ENCODE results near the gene FBXL15.
A peak's percentile ranks its signal among the peaks of the same experiment; 100 is the strongest.

GRCh38 chr10:102399217-102400021 is 21.2 kb upstream of the FBXL15 start:
- TF ChIP-seq CTCF (conservative IDR thresholded peaks at IDR 0.05 in 1 of 2, IDR thresholded peaks at IDR 0.05 in 1 of 2; ENCODE audit: low read depth in 1 of 2, low read length in 2 of 2) (peak; percentile 64 to 78), EZH2 (IDR thresholded peaks at IDR 0.05; ENCODE audit: low read length, missing control alignments) (no peak)
